HepG2 (cell line): ENCODE results near the gene EXOC7.

Experiments
- BRCA1 ChIP-seq: sonication (generic); formaldehyde crosslinking; IDR thresholded peaks from 2 replicates; pipeline ENCODE4 v1.4.0; 2020; ENCODE audit warnings: missing genetic modification reagents
- HOXA7 ChIP-seq: sonication (generic); formaldehyde crosslinking; IDR thresholded peaks from 2 replicates; pipeline ENCODE4 v1.8.1; 2022; ENCODE audit warnings: mild to moderate bottlenecking, missing genetic modification reagents, moderate library complexity
- MAFF ChIP-seq: IDR thresholded peaks from 2 replicates; pipeline ENCODE4 v1.6.1; 2011; ENCODE audit warnings: low read depth, low read length, improper control_type of control experiment
- MED1 ChIP-seq: sonication (generic); formaldehyde crosslinking; IDR thresholded peaks from 2 replicates; pipeline ENCODE4 v1.4.0; 2020; ENCODE audit warnings: missing genetic modification reagents
- ZFP1 ChIP-seq: IDR thresholded peaks from 2 replicates; pipeline ENCODE4 v1.6.1; 2016
- ZNF451 ChIP-seq: sonication (generic); formaldehyde crosslinking; IDR thresholded peaks from 2 replicates; pipeline ENCODE4 v1.5.0; 2020; ENCODE audit warnings: mild to moderate bottlenecking, missing genetic modification reagents
- ZSCAN22 ChIP-seq: sonication (generic); formaldehyde crosslinking; IDR thresholded peaks from 2 replicates; pipeline ENCODE4 v1.4.0; 2020; ENCODE audit warnings: mild to moderate bottlenecking, missing genetic modification reagents
- TF ChIP-seq, protein P1 (sequence below): sonication (generic); formaldehyde crosslinking; IDR thresholded peaks from 2 replicates; pipeline ENCODE4 v1.5.0; 2020; ENCODE audit warnings: mild to moderate bottlenecking, missing genetic modification reagents, moderate library complexity
- TF ChIP-seq, protein P2 (sequence below): sonication (generic); formaldehyde crosslinking; IDR thresholded peaks from 2 replicates; pipeline ENCODE4 v1.9.0; 2021; ENCODE audit warnings: missing genetic modification reagents, borderline replicate concordance
- TF ChIP-seq, protein P3 (sequence below): sonication (generic); formaldehyde crosslinking; IDR thresholded peaks from 2 replicates; pipeline ENCODE4 v1.4.0; 2020; ENCODE audit warnings: missing genetic modification reagents

DNA sequence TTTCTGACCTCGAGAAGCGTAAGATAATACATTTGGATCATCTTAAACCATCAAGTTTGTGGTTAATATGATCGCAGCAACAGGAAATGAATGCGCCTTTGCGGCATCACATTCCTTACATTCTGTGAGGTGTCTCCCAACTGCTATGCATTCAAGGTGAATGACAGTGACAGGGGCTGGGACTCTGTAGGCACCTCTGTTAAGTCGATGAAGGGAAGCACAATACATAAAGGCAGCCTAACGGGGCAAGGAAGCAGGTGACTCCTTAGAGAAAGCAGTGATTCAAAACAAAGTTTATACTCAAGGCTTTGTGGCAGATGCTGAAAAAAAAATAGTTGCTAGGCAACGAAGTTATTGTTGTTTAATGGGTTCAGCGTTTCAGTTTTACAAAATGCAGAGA, 54.9 kb downstream of the EXOC7 start:
- TF ChIP-seq ZFP1 (no peak), BRCA1 (no peak), HOXA7 (CRISPR knock-in tag) (no peak), ZNF451 (CRISPR knock-in tag) (no peak), MED1 (CRISPR knock-in tag) (no peak), ZSCAN22 (CRISPR knock-in tag) (no peak), MAFF (no peak)
- TF ChIP-seq, protein P1, sequence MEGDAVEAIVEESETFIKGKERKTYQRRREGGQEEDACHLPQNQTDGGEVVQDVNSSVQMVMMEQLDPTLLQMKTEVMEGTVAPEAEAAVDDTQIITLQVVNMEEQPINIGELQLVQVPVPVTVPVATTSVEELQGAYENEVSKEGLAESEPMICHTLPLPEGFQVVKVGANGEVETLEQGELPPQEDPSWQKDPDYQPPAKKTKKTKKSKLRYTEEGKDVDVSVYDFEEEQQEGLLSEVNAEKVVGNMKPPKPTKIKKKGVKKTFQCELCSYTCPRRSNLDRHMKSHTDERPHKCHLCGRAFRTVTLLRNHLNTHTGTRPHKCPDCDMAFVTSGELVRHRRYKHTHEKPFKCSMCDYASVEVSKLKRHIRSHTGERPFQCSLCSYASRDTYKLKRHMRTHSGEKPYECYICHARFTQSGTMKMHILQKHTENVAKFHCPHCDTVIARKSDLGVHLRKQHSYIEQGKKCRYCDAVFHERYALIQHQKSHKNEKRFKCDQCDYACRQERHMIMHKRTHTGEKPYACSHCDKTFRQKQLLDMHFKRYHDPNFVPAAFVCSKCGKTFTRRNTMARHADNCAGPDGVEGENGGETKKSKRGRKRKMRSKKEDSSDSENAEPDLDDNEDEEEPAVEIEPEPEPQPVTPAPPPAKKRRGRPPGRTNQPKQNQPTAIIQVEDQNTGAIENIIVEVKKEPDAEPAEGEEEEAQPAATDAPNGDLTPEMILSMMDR (CRISPR knock-in tag) = no peak
- TF ChIP-seq, protein P2, sequence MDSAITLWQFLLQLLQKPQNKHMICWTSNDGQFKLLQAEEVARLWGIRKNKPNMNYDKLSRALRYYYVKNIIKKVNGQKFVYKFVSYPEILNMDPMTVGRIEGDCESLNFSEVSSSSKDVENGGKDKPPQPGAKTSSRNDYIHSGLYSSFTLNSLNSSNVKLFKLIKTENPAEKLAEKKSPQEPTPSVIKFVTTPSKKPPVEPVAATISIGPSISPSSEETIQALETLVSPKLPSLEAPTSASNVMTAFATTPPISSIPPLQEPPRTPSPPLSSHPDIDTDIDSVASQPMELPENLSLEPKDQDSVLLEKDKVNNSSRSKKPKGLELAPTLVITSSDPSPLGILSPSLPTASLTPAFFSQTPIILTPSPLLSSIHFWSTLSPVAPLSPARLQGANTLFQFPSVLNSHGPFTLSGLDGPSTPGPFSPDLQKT (CRISPR knock-in tag) = no peak
- TF ChIP-seq, protein P3, sequence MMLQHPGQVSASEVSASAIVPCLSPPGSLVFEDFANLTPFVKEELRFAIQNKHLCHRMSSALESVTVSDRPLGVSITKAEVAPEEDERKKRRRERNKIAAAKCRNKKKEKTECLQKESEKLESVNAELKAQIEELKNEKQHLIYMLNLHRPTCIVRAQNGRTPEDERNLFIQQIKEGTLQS = no peak
